HG03558 (cell line): ENCODE data around the gene MEF2C.
"Not testable (repeated sequence)": the region's sequence is repeated elsewhere in the genome, so short reads cannot be mapped to it uniquely, and the experiment has no call there.

Experiments
- ATAC-seq: cut with Tn5 transposase; IDR thresholded peaks from one replicate; pipeline ENCODE4 v1.9.1; 2021; ENCODE audit warnings: moderate number of reproducible peaks; ENCODE audit not compliant: unreplicated experiment; ENCODE audit errors: extremely low read depth

Gene MEF2C

DNA sequence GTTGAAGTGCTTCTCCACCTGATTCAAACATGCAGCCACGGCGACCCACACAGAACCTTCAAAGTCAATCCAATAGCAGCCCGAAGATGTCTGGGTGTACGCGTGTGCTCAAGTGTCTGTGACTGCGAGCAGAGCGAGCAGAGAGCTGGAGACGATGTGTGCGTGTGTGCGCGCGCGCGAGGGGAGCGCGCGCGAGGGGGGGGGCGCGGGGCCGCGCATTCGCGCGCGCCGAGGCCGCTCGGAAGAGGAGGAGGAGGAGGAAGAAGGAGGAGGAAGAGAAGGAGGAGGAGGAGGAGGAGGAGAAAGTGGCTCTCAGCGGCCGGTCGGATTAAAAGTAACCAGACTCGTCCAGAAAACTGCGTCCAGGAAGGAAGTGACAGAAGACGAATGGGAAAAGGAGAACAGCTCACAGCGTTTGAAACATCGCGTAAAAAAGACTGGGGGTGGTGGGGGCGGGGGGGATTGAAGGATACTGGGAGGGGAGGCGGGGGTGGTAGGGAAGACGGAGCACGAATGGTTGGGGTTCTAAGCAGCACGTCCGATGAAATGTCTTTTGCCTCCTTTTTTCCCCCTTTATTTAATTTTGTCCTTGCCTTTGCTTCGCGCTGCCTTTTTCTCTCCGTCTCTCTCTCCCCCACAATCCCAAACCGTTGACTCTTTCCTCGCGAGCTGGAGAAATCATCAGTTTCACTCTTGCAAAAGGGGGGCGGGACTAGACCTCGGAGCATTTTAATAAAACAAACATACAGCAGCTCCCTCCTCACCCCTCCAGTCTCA, at the start of gene MEF2C:
Gene MEF2C, minus strand, starts transcription at position 126 of the 777 bp plus-strand sequence. CDS start 59,396 bp downstream, outside the sequence.
- ATAC-seq: no peak

DNA sequence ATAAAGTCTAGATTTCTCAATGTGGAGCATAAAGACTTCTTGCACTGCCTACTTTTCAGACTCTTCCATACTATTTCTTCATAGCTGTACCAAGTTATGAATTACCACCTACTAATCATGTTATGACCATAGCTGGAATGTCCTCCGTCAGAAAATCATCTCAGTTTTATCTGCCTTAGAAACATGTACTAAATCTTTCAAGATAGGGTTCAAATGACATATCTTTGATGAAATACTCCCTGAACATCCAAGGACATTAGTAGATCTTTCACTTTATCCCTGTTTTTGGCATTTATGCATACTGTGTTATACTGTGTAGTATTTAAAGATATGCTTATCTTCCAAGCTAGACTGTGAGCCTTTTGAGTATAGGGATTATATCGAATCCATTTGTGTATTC, 49.6 kb upstream of the MEF2C start:
- no peak for ATAC-seq

DNA sequence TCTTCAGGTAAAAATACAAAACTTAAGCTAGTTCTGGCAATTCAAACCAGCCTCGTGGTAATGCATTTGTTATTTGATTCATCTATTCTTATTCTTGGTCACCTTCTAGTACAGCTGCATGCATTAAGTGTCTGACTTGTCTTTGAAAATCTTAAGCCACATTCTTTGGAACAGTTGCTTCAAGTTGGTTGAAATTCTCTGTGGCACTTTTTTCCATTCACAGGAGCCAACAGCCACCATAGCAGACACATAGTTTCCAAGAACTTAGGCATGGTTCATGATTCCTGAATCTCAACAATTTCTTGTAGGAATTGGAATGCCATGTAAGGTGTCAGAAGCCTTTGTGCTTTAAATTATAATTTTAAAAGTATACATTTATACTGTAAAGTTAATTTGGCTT, 47.4 kb upstream of the MEF2C start:
- no peak for ATAC-seq

DNA sequence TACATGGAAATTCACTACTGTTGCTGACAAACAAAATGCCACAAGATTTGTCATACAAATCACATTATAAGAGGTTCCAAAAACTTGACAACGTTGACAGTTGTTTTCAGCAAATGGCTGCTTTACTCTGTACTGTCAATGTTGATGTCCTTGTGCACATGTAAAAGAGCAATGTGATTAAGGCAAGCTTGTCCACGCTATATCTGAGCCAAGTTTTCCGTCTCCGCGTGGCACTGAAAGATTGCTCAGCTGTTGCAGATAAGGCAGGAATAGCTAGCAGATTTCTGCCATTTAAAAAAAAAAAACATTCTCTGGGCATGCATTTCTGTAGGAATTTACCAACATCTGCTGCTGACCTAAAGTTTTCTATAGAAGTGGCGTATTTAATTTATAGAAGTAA, 46.4 kb upstream of the MEF2C start:
- no peak for ATAC-seq

DNA sequence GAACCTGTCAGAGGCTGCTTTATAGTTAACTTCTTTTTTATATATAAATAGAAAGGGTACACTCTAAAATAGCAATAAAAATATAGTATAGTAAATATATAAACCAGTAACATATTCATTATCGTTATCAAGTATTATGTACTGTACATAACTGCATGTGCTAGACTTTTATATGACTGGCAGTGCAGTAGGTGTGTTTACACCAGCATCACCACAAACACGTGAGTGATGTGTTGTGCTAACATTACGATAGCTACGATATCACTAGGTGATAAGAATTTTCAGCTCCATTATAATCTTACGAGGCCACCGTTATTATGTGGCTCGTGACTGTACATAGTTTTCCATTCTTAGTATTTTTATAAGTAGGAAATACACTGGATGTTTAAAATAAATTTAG, 43.8 kb upstream of the MEF2C start:
- ATAC-seq: no peak

DNA sequence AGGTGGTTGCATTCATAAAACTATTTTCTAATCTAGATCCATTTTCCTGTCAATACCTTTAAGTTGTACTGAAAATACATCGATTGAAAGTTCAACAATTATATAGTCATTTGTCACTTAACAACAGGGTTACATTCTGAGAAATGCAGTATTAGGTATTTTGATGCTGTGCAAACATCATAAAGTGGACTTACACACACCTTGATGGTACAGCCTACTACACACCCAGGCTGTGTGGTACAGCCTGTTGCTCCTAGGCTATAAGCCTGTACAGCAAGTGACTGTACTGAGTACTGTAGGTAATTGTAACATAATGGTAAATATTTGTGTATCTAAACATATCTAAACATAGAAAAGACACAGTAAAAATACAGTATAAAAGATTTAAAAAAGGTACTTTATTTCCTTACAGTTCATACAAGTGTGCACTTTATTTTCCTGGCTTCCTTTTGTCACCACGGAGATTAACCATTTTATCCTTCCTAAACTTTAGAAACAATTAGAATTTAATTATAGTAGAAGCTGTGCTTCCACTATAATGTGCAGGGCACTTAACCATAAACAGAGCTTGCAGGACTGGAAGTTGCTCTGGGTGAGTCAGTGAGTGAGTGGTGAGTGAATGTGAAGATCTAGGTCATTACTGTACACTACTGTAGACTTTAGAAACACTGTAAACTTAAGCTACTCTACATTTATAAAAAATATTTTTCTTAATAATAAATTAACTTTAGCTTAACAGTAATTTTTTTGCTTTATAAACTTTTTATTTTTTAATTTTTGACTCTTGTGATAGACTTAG, 42.9 kb upstream of the MEF2C start:
- ATAC-seq: no peak

DNA sequence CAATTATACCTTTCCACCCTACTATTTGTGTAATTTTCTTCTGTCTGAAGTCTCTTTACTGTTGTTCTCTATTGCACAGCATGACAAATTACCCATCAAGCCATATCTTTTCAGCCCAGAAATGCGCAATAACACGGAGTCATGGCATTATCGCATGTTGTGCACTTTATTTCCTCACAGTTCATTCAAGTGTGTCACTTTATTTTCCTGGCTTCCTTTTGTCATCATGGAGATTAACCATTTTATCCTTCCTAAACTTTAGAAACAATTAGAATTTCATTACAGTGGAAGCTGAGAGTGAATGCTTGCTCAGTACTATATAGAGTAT, 41.3 kb upstream of the MEF2C start:
- no peak for ATAC-seq

DNA sequence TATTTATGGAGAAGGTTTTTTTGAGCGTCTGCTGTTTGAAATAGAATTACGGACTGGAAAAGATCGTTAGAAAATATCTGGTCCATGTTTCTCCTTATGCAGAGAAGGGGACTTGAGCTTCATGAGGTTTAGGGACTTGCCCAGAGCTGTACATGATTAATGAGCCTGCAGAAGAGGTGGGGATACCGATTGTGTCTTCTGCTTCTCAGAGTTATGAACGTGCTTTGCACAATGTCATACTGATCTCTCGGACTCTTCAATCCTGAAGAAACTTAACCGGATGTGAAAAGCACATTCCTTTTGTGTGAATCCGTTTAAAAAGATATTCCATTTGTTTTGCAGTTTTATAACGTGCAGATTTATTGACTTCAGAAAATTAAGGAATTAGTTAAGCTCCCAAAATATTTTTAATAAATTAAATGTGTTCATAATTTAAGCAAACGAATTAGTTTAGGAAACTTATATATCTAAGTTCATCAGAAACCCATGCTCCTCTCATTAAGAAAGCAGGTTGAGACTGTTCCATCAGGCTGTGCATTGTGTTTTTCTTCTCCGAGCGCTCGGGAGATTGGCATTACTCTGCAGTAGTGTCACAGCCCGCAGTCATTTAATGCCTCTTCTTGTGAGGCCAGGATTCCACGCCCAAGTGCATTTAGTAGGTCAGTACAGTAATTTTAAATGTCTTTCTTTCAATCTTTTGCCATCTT, 40.8 kb upstream of the MEF2C start:
- ATAC-seq: no peak

DNA sequence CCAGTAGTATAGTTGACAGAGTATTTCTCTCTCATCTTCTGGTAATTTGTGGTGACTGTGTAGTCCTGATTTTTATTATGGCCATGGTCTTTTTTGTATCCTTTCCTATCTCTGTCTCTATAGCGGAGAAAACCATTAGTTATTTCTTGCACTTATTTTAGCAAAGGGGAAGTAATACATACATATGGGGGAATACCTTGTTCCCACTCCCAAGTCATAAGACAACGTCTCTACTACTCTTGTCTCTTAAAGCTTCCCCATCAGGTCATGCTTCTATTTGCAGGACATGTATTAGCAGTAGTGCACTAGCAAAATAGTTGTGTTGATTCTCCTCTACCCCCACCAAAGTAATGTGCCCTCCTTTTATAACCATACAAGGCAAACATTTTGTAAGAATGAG, 29.8 kb upstream of the MEF2C start:
- ATAC-seq: not testable (repeated sequence)

DNA sequence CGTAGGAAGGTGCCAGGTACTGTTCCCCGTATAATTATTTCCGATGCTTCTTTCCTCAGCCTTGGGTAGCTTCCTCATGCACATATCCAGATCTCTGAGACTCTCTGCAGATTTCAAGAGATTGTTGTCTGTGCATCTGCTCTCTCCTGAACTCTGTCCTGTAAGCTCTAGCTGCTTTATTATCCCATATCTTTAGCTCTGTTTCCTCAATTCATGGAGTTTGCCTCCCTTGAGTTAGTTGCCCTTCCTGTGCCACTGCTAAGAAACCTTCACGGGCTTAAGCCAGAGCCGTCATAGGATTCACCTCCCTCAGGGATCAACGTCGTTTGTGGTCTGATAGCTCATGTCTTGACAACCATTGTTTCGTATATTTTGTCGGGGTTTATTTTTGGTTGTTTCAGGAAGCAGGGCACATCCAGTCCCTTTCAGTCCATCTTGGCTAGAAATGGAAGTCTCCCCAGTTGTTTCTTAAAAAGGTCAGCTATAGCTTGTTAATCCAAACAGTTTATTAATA, 28.1 kb upstream of the MEF2C start:
- not testable (repeated sequence) for ATAC-seq

DNA sequence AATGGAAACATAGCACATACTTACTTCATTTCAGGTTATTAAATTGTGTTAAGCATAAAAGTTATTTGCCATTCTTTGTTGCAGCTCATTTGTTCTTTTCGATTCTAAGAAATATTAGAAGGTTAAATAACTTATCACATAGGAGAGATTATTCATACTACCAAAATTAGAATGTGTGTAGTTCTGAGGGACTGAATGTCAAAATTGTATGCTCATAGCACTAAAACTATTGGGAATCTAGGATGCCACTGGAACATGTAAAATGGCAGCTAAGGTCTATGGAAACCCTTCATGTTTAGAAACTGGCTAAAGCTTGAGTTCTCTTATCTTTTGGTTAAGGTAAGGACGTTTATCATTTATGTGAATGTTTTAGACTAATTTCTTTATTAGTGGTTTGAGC, 21.5 kb upstream of the MEF2C start:
- not testable (repeated sequence) for ATAC-seq

DNA sequence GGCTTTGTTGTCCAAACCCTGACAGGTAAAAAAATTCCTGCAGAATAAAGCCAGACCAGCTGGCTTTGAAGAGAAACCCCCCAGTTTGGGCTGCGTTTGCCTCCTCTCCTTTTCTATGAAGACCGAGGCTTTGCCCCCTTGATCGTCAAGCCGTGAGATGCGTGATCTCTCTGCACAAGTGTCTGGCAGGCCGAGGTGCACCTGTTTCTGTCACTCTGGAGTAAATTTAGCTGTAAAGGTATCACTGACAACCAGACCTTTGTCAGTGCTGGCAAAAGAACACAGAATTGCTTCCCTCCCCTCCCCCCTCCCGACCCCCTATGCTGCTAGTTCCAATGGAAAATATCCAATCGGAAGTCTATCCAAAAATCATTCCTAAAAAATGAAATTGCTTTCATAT, 21.0 kb upstream of the MEF2C start:
- ATAC-seq: not testable (repeated sequence)

DNA sequence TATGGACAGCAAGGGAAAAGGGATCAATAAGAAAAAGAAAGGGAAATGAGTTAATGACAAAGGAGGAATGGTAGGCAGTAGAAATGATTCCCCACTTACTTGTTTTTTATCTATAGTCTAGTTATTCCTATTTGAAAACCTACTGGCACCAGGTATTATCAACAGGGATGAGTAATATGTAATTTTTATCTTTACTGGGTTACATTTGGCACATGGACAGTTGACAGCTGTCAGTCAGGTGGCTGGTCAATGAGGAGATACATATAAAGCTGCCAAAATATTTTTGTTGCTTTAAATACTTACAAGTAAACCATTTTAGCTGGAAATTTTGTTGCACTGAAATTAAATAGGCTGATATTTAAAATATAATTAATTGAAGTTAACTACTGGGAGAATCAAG, 18.1 kb upstream of the MEF2C start:
- not testable (repeated sequence) for ATAC-seq

DNA sequence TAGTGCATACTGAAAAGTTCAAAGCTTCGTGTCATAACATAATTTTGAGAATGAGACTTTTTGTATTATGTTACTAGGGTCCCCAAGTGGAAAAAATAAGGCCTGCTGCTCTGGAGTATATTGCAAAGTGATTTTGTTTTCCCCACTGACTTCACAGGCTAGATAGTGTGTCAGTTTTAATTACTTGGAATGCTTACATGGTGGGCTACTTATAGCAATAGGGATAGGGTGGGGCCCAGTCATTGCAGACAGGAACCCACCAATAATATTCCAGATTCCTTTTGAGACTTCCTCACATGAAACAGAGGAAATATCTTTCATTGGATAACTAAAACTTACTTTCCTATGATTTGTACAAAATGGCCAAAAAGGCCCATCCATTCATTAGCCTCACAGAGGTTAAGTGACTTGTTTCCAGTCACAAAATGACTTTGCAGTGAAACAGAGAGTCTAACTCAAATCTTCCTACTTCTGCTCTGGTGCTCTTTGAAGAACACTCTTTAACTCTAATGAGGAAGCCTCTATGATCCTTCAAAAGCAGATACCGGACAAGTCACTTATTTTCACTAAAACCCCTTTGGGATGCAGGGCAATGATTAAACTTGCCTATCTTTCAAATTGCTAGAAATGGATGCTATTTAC, 16.2 kb upstream of the MEF2C start:
- ATAC-seq: no peak

DNA sequence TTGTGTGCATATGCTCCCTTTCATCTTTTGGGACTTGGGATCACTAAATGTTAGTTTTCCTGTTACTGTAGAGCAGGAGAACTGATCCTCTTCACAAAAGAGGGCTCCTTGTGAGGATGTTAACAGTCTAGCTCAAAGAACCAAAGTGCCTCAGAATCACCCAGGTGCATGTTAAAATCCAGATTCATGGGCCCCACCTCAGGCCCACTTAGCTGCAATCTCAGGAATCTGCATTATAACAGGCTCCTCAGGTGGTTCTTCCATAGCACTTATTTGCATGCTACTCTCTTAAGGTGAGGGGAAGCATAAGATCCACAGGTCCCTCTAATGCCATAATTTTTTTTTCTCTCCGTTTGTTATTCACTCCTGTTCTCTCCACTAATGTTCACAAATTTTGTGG, 14.8 kb upstream of the MEF2C start:
- ATAC-seq: no peak

DNA sequence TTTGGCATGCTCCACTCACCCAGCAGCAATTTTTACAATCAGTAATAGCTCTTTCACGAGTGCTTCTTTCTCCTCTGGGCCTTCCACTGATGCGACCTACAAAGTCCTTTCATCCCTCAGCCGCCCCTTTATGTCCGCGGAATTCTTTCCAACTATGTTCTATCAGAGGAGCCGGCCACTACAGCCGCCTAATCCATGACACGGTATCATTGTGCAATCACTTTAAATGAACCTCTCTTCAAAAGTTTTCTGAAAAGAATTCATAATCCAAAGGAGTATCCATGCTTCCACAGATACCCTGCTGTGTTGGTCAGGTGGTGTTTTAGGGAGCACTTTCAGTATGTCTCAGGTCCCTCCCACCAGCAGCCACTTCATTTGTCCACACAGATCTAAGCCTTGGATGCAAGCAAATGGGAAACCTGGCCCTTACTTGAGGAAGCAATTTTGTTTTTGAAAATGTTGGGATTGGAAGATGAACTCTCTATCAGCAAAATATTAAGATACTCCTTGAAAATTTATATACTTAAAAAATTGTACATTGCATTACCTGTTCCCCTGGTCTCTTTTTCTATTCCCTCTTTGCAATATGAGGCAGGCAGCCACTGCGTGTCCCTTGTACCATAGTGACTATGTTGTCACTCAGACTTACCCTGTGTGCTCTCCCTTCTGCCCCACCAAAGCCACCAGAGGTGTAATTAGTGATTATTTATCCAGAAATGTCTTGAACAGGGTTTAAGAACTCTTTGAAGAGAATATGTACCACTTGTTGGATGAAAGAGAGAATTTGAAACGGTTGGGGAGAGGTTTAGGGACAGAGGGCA, 12.9 kb upstream of the MEF2C start:
- no peak for ATAC-seq

DNA sequence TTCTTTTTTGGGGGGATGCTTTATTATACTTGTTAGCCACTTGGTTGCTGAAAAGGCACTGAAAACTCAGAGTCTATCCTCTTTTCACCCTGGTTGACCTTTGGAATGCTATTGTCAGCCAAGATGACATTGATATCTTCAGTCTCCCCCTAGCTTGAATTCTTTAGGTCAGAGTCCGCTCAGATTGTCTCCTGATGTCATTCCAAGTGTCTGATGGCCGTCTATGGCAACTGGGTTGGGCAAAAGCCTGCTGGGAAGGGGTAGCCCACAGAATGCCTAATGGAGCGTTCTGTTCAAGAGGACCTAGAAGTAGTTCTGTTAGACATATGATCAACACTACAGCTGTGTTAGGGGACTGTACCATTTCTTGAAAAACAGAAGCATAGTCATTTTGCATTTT, 9.7 kb upstream of the MEF2C start:
- ATAC-seq: no peak

DNA sequence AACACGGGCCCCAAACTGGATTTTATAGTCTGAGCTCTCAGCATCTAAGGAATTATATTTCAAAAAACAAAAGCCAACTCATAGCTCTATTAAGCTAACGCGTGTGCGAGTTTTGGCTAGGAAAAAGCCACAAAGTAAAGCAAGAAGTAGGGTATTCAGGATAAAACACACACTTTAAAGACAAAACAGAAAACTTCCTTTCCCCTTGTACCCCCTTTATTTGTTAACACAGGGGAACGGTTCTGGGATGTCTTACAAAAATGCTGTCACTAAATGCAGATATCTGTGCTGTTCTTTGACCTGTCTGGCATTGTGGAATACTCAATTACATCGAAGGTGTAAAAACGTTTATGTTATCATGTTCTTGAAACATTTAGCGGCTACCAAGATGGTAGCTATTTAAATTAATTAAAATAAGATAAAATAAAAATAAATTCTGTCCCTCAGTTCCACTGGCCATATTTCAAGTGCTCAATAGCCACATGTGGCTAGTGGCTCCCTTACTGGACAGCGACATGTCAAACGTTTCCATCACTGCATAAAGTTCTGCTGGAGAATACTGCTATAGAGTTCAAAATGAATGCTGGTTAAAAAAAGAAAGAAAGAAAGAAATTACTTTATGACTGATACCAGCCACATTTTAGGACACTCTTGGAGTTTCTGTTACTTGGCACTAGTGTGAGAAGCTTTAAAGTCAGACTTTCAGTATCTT, 7.2 kb upstream of the MEF2C start:
- ATAC-seq: no peak
